GM21825 (cell line): ENCODE results near the gene FAM168A.

Experiments used
- ATAC-seq: cut with Tn5 transposase; IDR thresholded peaks from one replicate; pipeline ENCODE4 v1.9.1; 2021; ENCODE audit warnings: mild to moderate bottlenecking, moderate library complexity; ENCODE audit not compliant: unreplicated experiment

FAM168A gene

DNA sequence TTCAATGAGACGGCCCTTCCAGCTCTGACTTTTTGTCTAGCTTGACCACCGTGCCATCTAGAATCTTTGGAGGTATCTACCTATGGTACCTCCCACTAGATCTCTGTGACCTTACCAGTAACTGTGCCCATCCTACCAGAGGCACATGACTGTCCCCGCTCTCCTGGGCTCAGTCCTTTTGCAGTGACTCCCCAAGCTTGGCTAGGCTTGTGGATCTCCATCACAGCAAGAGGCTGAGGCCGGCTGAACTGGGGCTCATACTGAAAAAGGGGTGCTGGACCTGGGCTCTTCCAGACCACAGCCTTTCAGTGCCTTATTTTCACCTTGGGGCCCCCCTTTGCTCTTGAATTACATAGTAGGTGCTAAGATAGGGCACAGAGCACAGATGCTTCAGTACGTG is 194.4 kb downstream of the FAM168A start:
- no peak for ATAC-seq

DNA sequence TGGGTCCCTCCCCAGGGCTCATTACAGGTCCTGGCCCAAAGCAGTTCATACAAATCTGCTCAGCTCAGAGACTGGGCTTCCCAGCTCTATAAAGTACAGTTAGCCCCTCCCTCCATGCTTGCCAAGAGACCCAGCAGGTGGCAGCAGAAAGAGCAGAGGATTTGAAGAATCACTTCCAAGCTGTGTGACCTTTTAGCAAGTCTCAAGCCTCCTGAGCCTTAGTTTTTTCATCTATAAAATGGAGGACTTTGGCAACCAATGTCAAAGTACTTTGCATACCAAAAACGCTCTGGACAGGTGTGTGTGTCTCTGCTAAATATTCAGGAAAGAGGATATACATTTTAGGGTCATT is 195.1 kb downstream of the FAM168A start:
- ATAC-seq = no peak

DNA sequence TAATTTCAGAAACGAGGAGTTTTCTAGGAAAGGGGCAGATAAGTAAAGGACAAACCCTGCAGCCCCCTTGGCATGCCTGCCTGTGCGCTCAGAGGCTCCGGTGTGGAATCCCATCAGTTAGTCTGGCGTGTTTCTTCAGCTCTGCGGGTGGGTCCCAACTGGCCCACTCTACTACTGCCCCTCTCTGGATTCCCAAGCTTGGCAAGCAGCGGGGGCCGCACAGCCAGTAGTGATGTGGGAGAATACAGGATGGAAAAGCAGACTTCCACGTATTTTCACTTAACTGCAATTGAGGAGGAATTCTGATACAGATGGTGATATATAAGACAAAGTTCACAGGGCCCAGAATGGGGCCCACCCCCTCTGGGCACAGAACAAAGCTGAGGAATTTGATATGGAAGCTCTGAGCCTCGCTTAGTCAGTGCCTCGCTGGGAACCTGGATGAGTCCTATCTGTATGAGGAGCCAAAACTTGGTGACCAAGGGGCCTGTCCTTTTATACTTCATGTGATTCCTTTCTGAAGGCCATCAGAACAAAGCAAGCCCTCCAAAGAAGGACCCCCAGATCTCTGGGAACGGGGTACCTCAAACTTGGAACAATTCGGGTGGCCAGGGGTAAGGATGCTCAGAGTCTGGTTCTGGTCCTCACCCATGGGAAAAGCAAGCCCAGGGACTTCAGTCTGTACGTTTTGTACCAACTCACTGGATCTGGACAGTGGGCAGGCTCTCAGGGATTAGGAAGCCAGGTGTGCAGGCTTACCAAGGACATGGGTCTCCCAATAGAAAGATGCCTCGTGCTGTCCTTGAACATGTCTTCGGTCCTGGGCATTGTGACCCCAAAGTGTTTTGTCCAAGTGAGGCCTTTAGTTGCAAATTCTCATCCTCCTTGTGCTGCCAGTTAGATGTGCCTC is 195.7 kb downstream of the FAM168A start:
- no peak for ATAC-seq

DNA sequence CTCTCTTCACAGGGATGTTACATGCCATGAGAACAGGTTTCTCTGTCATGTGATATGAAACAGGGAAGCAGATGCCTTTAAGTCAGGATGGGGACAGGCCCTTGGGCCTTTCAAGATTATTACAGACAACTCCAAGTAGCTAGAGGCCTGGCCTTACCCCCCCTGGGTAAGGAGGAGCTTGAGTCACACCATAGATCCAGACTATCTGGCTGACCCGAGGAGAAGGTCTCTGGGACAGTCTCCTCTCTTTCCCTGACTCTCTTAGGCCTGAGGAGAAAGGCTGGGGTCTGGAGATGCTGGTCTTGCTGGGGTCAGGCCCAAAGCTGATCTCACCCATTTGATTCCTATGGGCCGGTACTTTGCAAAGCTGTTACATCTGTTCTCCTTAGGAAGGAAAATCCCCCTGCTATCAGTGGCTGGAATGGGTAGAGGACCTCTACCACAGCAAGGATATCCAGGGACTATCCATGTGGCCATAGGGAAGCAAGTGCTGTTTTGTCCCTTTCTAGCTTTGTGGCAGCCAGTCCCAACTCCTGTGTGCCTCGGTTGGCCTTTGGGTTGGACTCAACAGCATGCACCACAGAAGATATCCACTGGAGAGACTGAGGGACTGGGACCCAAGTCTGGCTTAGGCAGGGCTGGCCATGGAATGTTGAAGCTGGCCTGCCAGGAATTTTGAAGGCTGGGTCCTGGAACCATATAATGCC is 196.5 kb downstream of the FAM168A start:
- ATAC-seq = no peak

DNA sequence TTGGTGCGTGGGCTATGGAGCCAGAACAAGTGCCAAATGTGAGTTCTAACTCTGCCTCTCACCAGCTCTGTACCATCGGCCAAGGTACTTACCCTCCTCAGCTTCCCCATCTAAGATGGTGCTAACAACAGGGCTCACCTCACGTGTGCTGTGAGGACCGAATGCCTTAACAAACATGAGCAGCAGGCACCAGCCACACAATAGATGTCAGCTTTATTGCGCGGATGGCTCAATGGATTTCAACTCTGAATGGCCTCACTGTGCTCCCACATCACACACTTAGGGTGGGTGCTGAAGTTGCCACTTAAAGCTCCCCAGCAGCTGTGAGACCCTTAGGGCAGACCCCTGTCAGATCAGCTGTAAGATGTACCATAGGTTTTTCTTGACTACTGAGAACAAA is 197.6 kb downstream of the FAM168A start:
- no peak for ATAC-seq

DNA sequence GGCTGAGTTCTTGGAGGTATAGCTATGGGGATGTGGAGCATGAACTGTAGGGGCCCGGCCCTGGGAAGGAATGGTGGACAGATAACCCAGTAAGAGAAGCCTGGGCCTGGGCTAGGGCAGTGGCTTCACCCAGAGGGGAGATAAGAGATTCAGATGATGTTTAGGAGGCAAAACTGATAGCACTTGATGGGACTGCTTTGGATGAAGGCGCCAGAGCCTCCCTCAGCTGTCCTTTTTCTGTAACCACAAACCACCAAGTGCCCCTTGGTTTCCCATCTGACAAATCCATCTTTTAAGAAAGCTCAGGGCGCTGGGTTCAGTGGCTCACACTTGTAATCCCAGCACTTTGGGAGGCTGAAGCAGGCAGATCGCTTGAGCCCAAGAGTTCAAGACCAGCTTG is 198.3 kb downstream of the FAM168A start:
- no peak for ATAC-seq

DNA sequence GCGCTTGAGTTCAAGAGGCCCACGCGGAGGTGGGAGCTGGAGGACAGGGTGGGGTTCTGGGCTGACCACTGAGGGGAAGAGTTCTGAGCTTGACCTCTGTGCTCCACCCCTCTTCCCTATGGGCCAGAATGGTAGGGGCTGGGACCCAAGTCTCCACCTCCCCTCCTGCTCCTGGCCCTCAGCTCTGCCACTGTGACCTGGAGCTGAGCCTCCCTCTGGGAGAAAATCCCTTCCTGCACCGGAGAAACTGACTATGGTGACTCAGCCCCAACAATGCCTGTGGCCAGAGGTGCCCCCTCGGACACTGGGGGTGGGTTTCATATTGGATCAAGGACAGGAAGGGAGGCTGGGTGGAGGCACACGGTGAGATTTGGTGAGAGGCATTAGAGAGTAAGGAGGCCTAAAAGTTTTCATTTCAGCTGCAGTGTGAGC is 198.7 kb downstream of the FAM168A start:
- ATAC-seq = no peak

DNA sequence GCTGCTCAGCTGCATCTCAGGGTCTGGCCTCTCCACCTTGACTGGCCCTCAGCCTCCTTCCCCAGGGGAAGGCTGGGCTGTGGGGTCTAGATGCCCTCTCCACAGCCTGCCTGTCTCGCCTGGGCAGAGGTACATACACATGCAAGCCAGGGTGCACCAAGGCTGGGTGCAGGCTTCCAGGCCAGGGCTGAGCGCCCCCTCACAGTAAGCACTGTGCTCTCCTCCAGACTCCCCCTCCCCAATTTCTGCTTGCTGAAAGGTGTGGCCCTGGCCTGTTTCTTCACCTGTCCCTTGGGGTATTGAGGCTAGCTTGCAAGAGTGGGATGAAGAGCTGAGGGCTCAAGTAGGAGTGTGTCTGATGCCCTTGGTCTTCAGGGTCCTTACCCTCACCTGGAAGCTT is 199.2 kb downstream of the FAM168A start:
- no peak for ATAC-seq

DNA sequence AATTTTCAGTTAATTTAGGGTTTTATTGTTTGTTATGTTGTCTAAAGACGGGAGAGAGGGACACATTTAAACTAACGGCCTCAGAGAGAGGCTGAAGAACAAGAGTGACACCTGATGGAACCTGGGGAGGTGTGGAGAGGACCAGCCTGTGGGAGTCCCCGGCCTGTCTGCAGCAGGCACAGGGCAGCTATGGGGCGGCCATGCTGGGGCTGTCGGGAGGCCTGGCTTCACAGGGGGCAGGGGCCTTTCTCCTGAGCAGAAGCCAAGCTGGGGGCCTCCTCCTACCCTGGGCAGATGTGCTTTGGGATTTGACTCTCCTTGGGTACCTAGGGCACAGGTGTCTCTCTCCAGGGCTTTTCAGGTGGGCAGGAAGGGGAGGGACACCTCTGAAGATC is 199.8 kb downstream of the FAM168A start:
- ATAC-seq = no peak

DNA sequence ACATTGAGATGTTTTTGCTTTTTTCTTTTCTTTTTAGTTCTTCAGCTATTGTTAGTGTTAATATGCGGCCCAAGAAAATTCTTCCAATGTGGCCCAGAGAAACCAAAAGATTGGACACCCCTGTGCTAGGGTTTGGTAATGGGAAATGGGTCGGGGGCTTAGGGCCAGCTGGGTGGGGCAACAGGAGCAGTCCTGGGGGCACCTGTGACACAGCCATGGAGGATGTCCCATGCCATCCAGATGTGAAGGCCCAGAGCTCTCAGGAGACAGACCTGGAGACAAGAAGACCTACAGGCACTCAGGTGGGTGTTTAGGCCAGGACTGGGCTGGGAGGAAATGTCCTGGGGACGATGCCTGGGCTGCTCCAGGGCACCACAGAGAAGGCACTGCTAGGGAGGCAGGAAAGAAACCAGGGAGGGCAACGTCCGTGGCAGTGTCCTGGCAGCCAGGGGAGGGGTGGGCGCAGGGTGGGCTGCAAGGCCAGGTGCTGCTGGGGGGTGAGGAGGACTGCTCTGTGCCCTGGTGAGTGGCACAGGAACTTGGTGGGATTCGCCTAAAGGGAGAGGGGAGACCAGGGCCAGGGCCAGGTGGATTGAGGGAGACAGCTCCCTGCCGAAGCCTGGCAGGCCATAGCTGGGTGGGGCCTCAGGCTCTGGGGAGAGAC is 200.3 kb downstream of the FAM168A start:
- ATAC-seq = no peak

DNA sequence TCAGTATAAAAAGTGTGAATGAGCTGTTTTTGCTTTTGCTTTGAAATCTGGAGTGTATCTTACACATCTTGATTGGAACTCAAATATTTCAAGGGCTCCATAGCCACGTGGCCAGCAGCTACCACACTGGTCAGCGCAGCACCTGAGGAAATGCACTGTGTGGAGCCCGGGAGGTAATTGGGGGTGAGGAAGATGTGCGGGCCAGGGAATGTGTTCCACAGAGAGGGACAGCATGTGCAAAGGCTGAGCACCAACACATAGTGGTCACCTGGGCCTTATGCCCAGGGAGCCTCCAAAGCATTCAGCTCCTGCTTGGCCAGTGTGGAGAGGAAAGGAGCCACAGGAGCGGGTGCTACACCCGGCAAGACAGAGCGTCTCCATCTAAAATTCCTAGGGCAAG is 200.9 kb downstream of the FAM168A start:
- ATAC-seq = no peak

DNA sequence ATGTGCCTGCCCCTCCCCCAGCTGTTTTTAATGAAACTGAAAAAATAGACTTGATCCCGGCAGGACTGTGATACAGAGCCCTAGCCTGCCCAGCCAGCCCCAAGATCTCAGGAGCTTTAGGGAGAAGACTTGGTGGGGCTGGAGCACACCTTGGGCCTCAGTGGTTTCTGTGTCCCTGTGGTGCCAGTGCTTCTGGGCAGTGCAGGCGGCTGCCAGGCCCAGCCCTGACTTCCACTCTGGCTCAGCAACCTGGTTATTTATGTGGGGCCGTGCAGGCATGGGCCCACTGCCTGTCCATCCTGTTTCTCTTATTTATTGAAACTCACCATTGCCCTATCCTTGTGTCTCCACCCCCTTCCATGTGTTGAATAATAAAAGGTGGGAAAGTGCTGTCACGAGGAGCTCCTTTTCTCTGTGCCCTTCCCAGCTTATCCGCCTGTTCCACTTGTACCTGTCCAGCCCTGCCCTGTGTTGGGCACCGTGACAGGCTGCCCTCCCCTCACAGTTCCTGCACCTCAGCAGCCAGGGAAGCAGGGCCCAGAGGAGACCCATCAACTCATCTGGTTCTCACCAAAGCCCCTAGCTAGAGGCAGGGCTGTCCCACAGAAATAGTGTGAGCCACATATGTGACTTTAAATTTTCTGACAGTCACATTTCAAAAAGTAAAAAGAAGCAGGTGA is 201.5 kb downstream of the FAM168A start:
- ATAC-seq = no peak

DNA sequence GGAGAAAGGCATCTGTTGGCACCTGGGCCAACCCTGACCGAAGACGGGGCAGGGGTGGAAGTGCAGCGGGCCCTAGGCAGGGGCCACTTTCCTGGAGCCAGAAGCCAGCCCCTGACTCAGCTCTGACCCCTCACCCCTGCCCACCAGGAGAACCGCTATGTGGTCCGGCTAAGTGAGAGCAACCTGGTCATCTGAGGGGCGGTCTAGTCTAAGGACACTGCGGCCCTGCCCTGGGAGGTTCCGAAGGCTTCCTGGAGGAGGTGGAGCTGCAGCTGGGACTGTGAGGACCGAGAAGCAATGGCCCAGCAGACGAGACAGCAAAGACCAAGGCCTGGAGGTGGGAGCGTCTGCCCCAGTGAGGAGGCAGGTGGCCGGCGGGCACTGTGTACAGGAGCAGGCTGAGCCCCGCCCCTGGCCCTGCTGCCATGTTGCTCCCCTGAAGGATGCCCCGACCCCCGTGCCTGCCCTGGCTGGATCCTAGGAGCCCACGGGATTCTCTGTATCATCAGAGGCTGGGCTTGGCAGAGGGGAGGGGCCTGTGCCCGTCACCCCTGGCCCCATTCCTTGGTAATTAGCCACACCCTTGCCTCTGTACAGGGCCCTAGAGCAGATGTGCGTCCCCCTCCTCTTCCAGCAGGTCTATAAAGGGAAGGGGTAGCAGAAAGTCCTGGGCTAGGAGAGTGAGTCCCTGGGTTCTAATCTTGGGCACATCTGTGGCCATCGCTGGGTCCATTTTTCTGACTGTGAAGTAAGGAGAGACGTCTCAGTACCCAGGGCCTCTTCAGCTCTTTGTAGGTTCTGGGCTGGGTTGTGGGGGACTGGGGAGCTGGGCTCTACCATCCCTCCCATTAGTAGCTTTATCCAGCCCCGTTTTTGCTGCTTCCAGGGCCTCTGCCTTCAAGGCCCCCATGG is 202.4 kb downstream of the FAM168A start:
- no peak for ATAC-seq

DNA sequence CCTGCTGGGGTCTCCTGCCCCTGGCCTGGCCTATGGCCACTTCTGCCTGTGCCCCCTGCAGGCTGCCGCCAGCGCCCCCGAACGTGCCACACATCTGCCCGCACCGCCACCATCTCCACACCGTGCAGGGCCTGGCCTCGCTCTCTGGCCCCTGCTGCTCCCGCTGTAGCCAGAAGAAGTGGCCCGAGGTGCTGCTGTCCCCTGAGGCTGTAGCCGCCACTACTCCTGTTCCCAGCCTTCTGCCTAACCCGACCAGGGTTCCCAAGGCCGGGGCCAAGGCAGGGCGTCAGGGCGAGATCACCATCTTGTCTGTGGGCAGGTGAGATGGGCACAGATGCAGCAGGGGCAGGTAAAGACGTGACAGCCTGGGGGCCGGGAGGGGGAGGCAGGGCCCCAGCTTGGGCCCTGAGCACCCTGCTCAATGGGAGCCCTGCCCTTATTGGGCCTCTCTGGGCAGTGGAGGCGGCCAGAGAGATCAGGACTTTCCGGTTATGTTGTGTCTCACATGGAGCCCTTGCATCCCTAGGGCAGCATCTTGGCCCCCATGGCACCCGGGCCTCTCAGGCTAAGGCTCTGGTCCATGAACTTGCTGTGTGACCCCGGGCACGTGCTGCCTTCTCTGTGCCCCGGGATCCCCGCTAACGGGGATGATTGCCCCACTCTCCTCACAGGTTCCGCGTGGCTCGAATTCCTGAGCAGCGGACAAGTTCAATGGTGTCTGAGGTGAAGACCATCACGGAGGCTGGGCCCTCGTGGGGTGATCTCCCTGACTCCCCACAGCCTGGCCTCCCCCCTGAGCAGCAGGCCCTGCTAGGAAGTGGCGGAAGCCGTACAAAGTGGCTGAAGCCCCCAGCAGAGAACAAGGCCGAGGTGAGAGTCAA is 203.3 kb downstream of the FAM168A start:
- no peak for ATAC-seq

DNA sequence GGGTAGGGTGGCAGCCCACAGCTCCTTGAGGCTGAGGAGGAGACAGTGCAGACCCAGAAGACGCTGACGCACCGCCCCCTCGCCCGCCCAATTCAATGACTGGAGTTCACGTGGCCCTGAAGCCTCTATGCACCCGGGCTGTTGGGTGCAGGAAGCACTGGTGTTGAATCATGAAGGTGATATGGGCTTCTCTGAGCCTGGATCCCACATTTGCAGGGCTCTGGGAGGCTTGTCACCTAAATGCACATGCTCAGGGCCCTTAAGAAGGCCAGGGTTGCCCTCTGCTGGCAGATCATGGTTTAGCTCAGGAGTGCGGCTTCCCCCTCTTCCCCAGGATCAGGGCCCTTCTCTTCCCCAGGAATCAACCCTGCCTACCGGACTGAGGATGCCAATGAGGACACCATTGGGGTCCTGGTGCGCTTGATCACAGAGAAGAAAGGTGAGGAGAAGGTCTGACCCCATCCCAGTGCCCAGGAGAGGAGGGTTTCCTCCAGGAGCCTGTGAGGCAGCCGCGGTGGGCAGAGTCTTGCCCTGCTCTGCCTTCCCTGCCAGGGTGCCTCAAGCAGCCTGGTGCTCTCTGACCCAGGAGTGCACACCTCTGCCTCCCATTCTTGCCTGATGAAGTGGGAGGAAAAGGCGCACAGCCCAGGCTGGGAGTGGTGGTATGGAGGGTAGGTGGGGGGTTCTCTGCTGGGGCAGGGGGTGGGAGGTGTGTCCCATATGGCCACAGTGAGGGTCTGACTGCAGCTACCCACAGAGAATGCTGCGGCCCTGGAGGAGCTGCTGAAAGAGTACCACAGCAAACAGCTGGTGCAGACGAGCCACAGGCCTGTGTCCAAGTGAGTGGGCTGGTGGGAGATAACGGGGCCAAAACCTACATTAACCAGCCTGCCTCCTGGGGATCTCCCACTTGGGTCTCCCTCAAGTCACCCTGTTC is 204.2 kb downstream of the FAM168A start:
- no peak for ATAC-seq

DNA sequence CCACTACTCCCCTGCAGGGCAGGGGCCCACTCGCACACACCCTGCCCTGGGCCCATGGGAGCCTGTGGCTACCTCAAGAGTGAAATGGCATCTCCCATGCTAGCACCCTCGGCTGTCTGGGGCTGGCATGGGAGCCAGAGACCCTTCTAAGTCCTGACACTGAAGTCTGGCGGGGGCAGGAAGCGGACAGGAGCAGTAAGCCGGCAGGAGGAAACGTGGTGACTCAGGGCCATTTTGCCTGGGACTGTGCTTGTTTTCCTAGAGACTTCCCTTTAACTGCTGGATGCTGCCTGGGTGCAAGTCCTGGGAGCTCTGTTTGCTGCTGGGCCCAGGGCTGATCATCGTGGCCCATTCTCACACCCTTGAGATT is 204.9 kb downstream of the FAM168A start:
- ATAC-seq = no peak

DNA sequence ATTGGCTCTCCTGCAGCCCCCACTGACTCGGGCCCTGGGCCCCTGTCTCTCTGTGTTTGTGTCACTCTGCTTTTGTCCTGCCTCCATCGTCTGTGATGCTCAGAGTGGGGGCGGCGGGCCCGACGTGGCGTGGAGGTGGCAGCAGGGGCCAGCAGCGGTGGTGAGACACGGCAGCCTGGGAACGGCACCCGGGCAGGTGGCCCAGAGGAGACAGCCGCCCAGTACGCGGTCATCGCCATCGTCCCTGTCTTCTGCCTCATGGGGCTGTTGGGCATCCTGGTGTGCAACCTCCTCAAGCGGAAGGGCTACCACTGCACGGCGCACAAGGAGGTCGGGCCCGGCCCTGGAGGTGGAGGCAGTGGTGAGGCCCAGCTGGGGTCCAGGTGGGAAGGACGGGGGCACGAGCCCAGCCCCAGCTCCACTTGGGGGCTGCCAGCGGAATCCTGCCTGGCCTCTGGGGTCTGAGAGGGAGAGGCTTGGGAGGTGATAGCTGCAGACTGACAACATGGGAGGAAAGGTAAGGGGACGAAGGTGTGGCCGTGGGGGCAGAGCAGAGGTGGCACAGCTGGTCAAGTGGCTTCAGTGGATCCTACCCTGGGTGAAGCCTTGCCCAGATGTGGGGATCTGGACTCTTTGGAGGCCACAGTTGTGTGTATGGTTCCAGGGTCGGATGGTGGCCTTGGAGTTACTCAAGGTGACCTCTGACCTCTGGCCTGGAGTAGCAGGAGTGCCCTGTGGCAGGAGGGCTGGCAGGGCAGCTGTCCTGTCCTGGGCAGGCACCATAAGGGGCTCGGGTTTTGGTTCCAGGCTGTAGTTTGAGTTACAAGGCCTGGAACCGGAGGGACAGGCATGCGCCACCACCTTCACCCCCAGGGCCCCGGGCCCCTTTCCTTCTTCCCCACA is 205.6 kb downstream of the FAM168A start:
- no peak for ATAC-seq
